Activated CD4-positive, alpha-beta T cell treated with anti-CD3 and anti-CD28 coated beads for 36 hours (primary cell): Measurements from ENCODE around the gene CFAP97. TPM values are rescaled to one million over a fixed set of nuclear protein-coding genes. Genes with fewer than 3 reads are reported as not detected.
A peak's percentile ranks its signal among the peaks of the same experiment; 100 is the strongest.

ENCODE experiments used
- ATAC-seq: fragments of 200-7000 bp; cut with Tn5 transposase; one replicate; pipeline ENCODE4 v1.10.0; 2021; ENCODE audit warnings: mild to moderate bottlenecking, moderate library complexity
- CTCF ChIA-PET: fragments of 350-600 bp; sonication (Branson Sonifier 250); formaldehyde crosslinking; loops from one replicate; lab custom pipeline; 2021; ENCODE audit warnings: antibody characterized with exemption; lab: Charles Lee
- POLR2A ChIA-PET: fragments of 350-600 bp; sonication (Branson Sonifier 250); formaldehyde crosslinking; loops from one replicate; lab custom pipeline; 2021; ENCODE audit warnings: antibody characterized with exemption, inconsistent platforms; lab: Charles Lee
- DNase-seq: peaks from one replicate; pipeline ENCODE4 v3.0.0-alpha.2; 2020
- H3K27ac Mint-ChIP-seq: one replicate; pipeline ENCODE4 v1.8.0; 2021; ENCODE audit warnings: mixed read lengths
- H3K27me3 Mint-ChIP-seq: one replicate; pipeline ENCODE4 v1.8.0; 2021; ENCODE audit warnings: mixed read lengths
- H3K36me3 Mint-ChIP-seq: one replicate; pipeline ENCODE4 v1.8.0; 2021; ENCODE audit warnings: low read depth, mixed read lengths
- H3K4me1 Mint-ChIP-seq: one replicate; pipeline ENCODE4 v1.8.0; 2021; ENCODE audit warnings: mixed read lengths
- H3K4me3 Mint-ChIP-seq: one replicate; pipeline ENCODE4 v1.8.0; 2021; ENCODE audit warnings: mild to moderate bottlenecking, moderate library complexity, mixed read lengths
- H3K9me3 Mint-ChIP-seq: one replicate; pipeline ENCODE4 v1.8.0; 2021; ENCODE audit warnings: low read depth, mixed read lengths
- intact Hi-C, 2 experiments: fragments of 100-400 bp; cut with DNase I in 1 of 2; cut with micrococcal nuclease in 1 of 2; formaldehyde crosslinking; loops; one replicate each; pipeline versions ENCODE4 v1.14.2 to v1.15.1; 2022 to 2024; cut with DNase I, micrococcal nuclease
- total RNA-seq, 2 experiments: library from RNA; stranded (reverse); gene quantifications; one replicate each; pipeline ENCODE4 v1.2.3, GENCODE V29; 2021

The CFAP97 gene
- total RNA-seq, 2 experiments from 2014 or later = 54.6 to 81.8 TPM

GRCh38 chr4:185221912-185222311 lies 18.1 kb upstream of the CFAP97 start:
- POLR2A ChIA-PET = no interaction called here

GRCh38 chr4:185221491-185221890 lies 17.7 kb upstream of the CFAP97 start:
- peaks cover 3% of the 10 kb centered on the region for H3K36me3 Mint-ChIP-seq
- peaks cover 11% of the 10 kb centered on the region for H3K4me1 Mint-ChIP-seq
- H3K27me3 Mint-ChIP-seq = no peaks in the 10 kb centered on the region
- CTCF ChIA-PET = interaction anchor here (0.6 to 1.2 kb wide), 2 partner anchors 23 to 907 kb away, joined by 3 read pairs; no protein-coding TSS in a partner anchor
- DNase-seq = no peak
- POLR2A ChIA-PET = no interaction called here
- ATAC-seq = no peak
- intact Hi-C loops = no loop called here
- no peaks in the 10 kb centered on the region for H3K9me3 Mint-ChIP-seq
- no peak overlapping the region for H3K4me3 Mint-ChIP-seq
- H3K27ac Mint-ChIP-seq = no peak overlapping the region

More at GRCh38 chr4:185221912-185222311, 18.1 kb upstream of the CFAP97 start:
- intact Hi-C loops = no loop called here
- DNase-seq (no peak), ATAC-seq (no peak)
- CTCF ChIA-PET = interaction anchor here (0.6 to 1.2 kb wide), 2 partner anchors 23 to 907 kb away, joined by 3 read pairs; no protein-coding TSS in a partner anchor
- no peaks in the 10 kb centered on the region for H3K9me3 Mint-ChIP-seq
- H3K27ac Mint-ChIP-seq = no peak overlapping the region
- H3K36me3 Mint-ChIP-seq = peaks cover under 1% of the 10 kb centered on the region
- no peaks in the 10 kb centered on the region for H3K27me3 Mint-ChIP-seq
- no peak overlapping the region for H3K4me3 Mint-ChIP-seq
- H3K4me1 Mint-ChIP-seq = peaks cover 6% of the 10 kb centered on the region

GRCh38 chr4:185219551-185220344 lies 15.9 kb upstream of the CFAP97 start:
- Mint-ChIP-seq H3K9me3 (no peaks in the 10 kb centered on the region), H3K4me3 (no peak overlapping the region), H3K36me3 (peaks cover 3% of the 10 kb centered on the region), H3K27ac (no peak overlapping the region), H3K27me3 (no peaks in the 10 kb centered on the region), H3K4me1 (peaks cover 16% of the 10 kb centered on the region)
- DNase-seq (no peak), ATAC-seq (no peak)
- intact Hi-C loops = no loop called here
- ChIA-PET CTCF (interaction anchor here (0.7 to 1.8 kb wide), 2 partner anchors 33 to 35 kb away, joined by 3 to 4 read pairs; no protein-coding TSS in a partner anchor), POLR2A (no interaction called here)

GRCh38 chr4:185218312-185218711 lies 14.5 kb upstream of the CFAP97 start:
- H3K27me3 Mint-ChIP-seq = no peaks in the 10 kb centered on the region
- no peak for DNase-seq
- peaks cover 16% of the 10 kb centered on the region for H3K4me1 Mint-ChIP-seq
- no peak for ATAC-seq
- no peak overlapping the region for H3K4me3 Mint-ChIP-seq
- H3K27ac Mint-ChIP-seq = no peak overlapping the region
- POLR2A ChIA-PET = no interaction called here
- H3K36me3 Mint-ChIP-seq = peaks cover 3% of the 10 kb centered on the region
- CTCF ChIA-PET = interaction anchor here (0.9 to 1.8 kb wide), 2 partner anchors 34 to 59 kb away, joined by 3 to 4 read pairs; no protein-coding TSS in a partner anchor
- H3K9me3 Mint-ChIP-seq = no peaks in the 10 kb centered on the region
- intact Hi-C loops = no loop called here

- CTCF ChIA-PET = no interaction called here
- no peak for ATAC-seq
- intact Hi-C loops = loop anchor here in 1 of 2 experiments (2.0 kb wide), 1 partner anchor 29 kb away; no protein-coding TSS in a partner anchor
- Mint-ChIP-seq H3K4me3 (no peak overlapping the region), H3K27me3 (no peaks in the 10 kb centered on the region), H3K27ac (no peak overlapping the region), H3K4me1 (peaks cover 16% of the 10 kb centered on the region), H3K36me3 (peaks cover 3% of the 10 kb centered on the region), H3K9me3 (no peaks in the 10 kb centered on the region)
- DNase-seq = no peak
- POLR2A ChIA-PET = interaction anchor here (0.6 kb wide), 1 partner anchor 74 kb away, joined by 3 read pairs; no protein-coding TSS in a partner anchor
Observed at GRCh38 chr4:185217408-185217975, 13.7 kb upstream of the CFAP97 start.

- ATAC-seq (no peak), DNase-seq (no peak)
- H3K4me3 Mint-ChIP-seq = no peak overlapping the region
- ChIA-PET POLR2A (interaction anchor here (0.6 kb wide), 1 partner anchor 21 kb away, joined by 5 read pairs; no protein-coding TSS in a partner anchor), CTCF (no interaction called here)
- no peak overlapping the region for H3K27ac Mint-ChIP-seq
- intact Hi-C loops = no loop called here
- no peaks in the 10 kb centered on the region for H3K9me3 Mint-ChIP-seq
- H3K4me1 Mint-ChIP-seq = peaks cover 27% of the 10 kb centered on the region
- peaks cover 2% of the 10 kb centered on the region for H3K27me3 Mint-ChIP-seq
- peaks cover 3% of the 10 kb centered on the region for H3K36me3 Mint-ChIP-seq
Observed at GRCh38 chr4:185215261-185215660, 11.5 kb upstream of the CFAP97 start.

- Mint-ChIP-seq H3K9me3 (no peaks in the 10 kb centered on the region), H3K27ac (no peak overlapping the region), H3K27me3 (peaks cover 2% of the 10 kb centered on the region), H3K36me3 (peaks cover 3% of the 10 kb centered on the region), H3K4me3 (no peak overlapping the region), H3K4me1 (peaks cover 30% of the 10 kb centered on the region)
- ATAC-seq = no peak
- no peak for DNase-seq
- intact Hi-C loops = loop anchor here in 1 of 2 experiments (5.0 kb wide), 1 partner anchor 33 kb away; no protein-coding TSS in a partner anchor
- ChIA-PET CTCF (interaction anchor here (1.3 kb wide), 1 partner anchor 30 kb away, joined by 3 read pairs; no protein-coding TSS in a partner anchor), POLR2A (no interaction called here)
Observed at GRCh38 chr4:185213877-185214276, 10.1 kb upstream of the CFAP97 start.

GRCh38 chr4:185212581-185212980 lies 8.8 kb upstream of the CFAP97 start:
- H3K27me3 Mint-ChIP-seq = peaks cover 2% of the 10 kb centered on the region
- ATAC-seq = no peak
- POLR2A ChIA-PET = no interaction called here
- CTCF ChIA-PET = interaction anchor here (1.3 kb wide), 1 partner anchor 29 kb away, joined by 3 read pairs; no protein-coding TSS in a partner anchor
- no peaks in the 10 kb centered on the region for H3K9me3 Mint-ChIP-seq
- no peak overlapping the region for H3K4me3 Mint-ChIP-seq
- peaks cover 3% of the 10 kb centered on the region for H3K36me3 Mint-ChIP-seq
- H3K4me1 Mint-ChIP-seq = peaks cover 29% of the 10 kb centered on the region
- no peak for DNase-seq
- intact Hi-C loops = loop anchor here in 1 of 2 experiments (5.0 kb wide), 1 partner anchor 35 kb away; no protein-coding TSS in a partner anchor
- H3K27ac Mint-ChIP-seq = no peak overlapping the region

- Mint-ChIP-seq H3K4me1 (peaks cover 23% of the 10 kb centered on the region), H3K36me3 (peaks cover under 1% of the 10 kb centered on the region), H3K27ac (no peak overlapping the region), H3K4me3 (peak overlapping the region; percentile 89), H3K27me3 (peaks cover 2% of the 10 kb centered on the region), H3K9me3 (no peaks in the 10 kb centered on the region)
- POLR2A ChIA-PET = interaction anchor here (0.7 kb wide), 1 partner anchor 77 kb away, joined by 4 read pairs; no protein-coding TSS in a partner anchor
- ATAC-seq (no peak), DNase-seq (no peak)
- CTCF ChIA-PET = no interaction called here
- intact Hi-C loops = loop anchor here in 1 of 2 experiments (5.0 kb wide), 1 partner anchor 36 kb away; no protein-coding TSS in a partner anchor
Observed at GRCh38 chr4:185211641-185212040, 7.8 kb upstream of the CFAP97 start.

- peak overlapping the region; percentile 89 for H3K4me3 Mint-ChIP-seq
- intact Hi-C loops = loop anchor here in 1 of 2 experiments (5.0 kb wide), 1 partner anchor 36 kb away; no protein-coding TSS in a partner anchor
- CTCF ChIA-PET = interaction anchor here (0.8 to 1.6 kb wide), 2 partner anchors 35 to 362 kb away, joined by 3 to 5 read pairs; no protein-coding TSS in a partner anchor
- H3K27ac Mint-ChIP-seq = peak overlapping the region; percentile 2
- H3K9me3 Mint-ChIP-seq = no peaks in the 10 kb centered on the region
- peaks cover 2% of the 10 kb centered on the region for H3K27me3 Mint-ChIP-seq
- H3K36me3 Mint-ChIP-seq = no peaks in the 10 kb centered on the region
- peaks cover 20% of the 10 kb centered on the region for H3K4me1 Mint-ChIP-seq
- no peak for ATAC-seq
- DNase-seq = no peak
- POLR2A ChIA-PET = no interaction called here
Observed at GRCh38 chr4:185211035-185211434, 7.2 kb upstream of the CFAP97 start.
